PC-3 (cell line): ENCODE measurements around the gene ZP3.

Experiments used
- EZH2 ChIP-seq: fragments of 300-600 bp; sonication (generic); IDR thresholded peaks from one replicate; pipeline ENCODE4 v1.6.1; 2017; ENCODE audit warnings: antibody characterized with exemption, mild to moderate bottlenecking, low read length; ENCODE audit not compliant: unreplicated experiment
- EZH2phosphoT487 ChIP-seq: fragments of 300-600 bp; sonication (generic); IDR thresholded peaks from 2 replicates; pipeline ENCODE4 v1.6.1; 2018; ENCODE audit warnings: mild to moderate bottlenecking, antibody characterized with exemption, low read length, borderline replicate concordance
- TF ChIP-seq, protein P1 (sequence below): fragments of 300-600 bp; sonication (generic); conservative IDR thresholded peaks from 2 replicates; pipeline ENCODE4 v1.5.1; 2017; ENCODE audit warnings: antibody characterized with exemption, low read depth, mild to moderate bottlenecking, low read length

GRCh38 chr7:76396864-76397263 is 27.9 kb upstream of the ZP3 start:
- TF ChIP-seq, protein P1, sequence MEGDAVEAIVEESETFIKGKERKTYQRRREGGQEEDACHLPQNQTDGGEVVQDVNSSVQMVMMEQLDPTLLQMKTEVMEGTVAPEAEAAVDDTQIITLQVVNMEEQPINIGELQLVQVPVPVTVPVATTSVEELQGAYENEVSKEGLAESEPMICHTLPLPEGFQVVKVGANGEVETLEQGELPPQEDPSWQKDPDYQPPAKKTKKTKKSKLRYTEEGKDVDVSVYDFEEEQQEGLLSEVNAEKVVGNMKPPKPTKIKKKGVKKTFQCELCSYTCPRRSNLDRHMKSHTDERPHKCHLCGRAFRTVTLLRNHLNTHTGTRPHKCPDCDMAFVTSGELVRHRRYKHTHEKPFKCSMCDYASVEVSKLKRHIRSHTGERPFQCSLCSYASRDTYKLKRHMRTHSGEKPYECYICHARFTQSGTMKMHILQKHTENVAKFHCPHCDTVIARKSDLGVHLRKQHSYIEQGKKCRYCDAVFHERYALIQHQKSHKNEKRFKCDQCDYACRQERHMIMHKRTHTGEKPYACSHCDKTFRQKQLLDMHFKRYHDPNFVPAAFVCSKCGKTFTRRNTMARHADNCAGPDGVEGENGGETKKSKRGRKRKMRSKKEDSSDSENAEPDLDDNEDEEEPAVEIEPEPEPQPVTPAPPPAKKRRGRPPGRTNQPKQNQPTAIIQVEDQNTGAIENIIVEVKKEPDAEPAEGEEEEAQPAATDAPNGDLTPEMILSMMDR, result no peak
- no peak for TF ChIP-seq EZH2
- TF ChIP-seq EZH2phosphoT487, result no peak
